ENCODE results near the gene PTPRD.

PTPRD gene

DNA sequence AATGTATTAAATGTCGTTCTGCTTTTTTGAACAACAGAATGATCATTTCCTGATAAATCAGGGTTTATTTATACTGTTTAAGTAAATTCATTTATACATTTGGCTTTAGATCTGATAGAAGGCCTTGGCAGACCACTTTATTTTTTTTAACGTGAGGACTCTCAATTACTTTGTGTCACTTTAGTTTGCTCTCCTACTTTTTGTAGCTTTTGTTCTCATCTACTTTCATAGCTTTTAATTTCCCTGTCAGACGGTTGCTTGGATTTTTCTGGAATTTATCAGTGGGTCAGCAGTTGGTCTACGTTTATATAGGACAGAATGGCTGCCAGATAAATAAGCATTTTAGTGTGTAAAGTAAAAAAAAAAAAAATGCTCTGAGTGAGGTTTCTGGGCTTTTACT, 1910.9 kb downstream of the PTPRD start:
- TF ChIP-seq SIN3A (IDR thresholded peaks at IDR 0.05; ENCODE audit: borderline replicate concordance, insufficient read depth, low read length) (no peak), POLR2AphosphoS5 (IDR thresholded peaks at IDR 0.05; ENCODE audit: low read depth, low read length) (no peak), TAF1 (IDR thresholded peaks at IDR 0.05; ENCODE audit: borderline replicate concordance, insufficient read depth, low read length) (no peak), FOXP2 (optimal IDR thresholded peaks at IDR 0.05; ENCODE audit: borderline replicate concordance, extremely low read depth, extremely low read length, insufficient read depth) (no peak)
- TF ChIP-seq, protein P1, sequence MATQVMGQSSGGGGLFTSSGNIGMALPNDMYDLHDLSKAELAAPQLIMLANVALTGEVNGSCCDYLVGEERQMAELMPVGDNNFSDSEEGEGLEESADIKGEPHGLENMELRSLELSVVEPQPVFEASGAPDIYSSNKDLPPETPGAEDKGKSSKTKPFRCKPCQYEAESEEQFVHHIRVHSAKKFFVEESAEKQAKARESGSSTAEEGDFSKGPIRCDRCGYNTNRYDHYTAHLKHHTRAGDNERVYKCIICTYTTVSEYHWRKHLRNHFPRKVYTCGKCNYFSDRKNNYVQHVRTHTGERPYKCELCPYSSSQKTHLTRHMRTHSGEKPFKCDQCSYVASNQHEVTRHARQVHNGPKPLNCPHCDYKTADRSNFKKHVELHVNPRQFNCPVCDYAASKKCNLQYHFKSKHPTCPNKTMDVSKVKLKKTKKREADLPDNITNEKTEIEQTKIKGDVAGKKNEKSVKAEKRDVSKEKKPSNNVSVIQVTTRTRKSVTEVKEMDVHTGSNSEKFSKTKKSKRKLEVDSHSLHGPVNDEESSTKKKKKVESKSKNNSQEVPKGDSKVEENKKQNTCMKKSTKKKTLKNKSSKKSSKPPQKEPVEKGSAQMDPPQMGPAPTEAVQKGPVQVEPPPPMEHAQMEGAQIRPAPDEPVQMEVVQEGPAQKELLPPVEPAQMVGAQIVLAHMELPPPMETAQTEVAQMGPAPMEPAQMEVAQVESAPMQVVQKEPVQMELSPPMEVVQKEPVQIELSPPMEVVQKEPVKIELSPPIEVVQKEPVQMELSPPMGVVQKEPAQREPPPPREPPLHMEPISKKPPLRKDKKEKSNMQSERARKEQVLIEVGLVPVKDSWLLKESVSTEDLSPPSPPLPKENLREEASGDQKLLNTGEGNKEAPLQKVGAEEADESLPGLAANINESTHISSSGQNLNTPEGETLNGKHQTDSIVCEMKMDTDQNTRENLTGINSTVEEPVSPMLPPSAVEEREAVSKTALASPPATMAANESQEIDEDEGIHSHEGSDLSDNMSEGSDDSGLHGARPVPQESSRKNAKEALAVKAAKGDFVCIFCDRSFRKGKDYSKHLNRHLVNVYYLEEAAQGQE (IDR thresholded peaks at IDR 0.05; ENCODE audit: insufficient read depth in 1 of 2, low read depth in 2 of 2, low read length in 2 of 2): no peak

DNA sequence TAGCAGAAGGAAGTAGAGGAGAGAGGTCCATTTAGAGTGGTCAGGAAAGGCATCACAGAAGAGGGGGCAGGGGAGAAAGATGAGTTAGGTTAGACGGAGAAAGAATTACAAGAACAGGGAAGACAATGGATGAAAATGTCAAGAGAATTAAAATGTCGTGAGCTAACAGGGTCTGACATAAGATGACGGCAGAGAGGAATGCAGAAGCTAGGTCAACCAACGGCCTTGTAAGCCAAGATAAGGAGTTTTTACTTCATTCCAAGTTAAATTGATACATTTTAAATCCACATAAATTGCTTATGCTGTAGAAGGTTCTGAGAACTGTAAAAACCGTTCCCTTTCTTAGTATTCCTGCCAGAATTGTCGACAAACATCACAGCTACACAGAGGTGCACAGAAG, 1916.3 kb downstream of the PTPRD start:
- TF ChIP-seq SIN3A (IDR thresholded peaks at IDR 0.05; ENCODE audit: borderline replicate concordance, insufficient read depth, low read length): no peak
- TF ChIP-seq TAF1 (IDR thresholded peaks at IDR 0.05; ENCODE audit: borderline replicate concordance, insufficient read depth, low read length): no peak
- TF ChIP-seq POLR2AphosphoS5 (IDR thresholded peaks at IDR 0.05; ENCODE audit: low read depth, low read length): no peak
- TF ChIP-seq, protein P1 (IDR thresholded peaks at IDR 0.05; ENCODE audit: insufficient read depth in 1 of 2, low read depth in 2 of 2, low read length in 2 of 2): no peak

GRCh38 chr9:8694983-8695588, 1917.7 kb downstream of the PTPRD start:
- TF ChIP-seq SIN3A (IDR thresholded peaks at IDR 0.05; ENCODE audit: borderline replicate concordance, insufficient read depth, low read length) (no peak), POLR2AphosphoS5 (IDR thresholded peaks at IDR 0.05; ENCODE audit: low read depth, low read length) (no peak), FOXP2 (optimal IDR thresholded peaks at IDR 0.05; ENCODE audit: borderline replicate concordance, extremely low read depth, extremely low read length, insufficient read depth) (no peak), TAF1 (IDR thresholded peaks at IDR 0.05; ENCODE audit: borderline replicate concordance, insufficient read depth, low read length) (no peak)
- TF ChIP-seq, protein P1 (IDR thresholded peaks at IDR 0.05; ENCODE audit: insufficient read depth in 1 of 2, low read depth in 2 of 2, low read length in 2 of 2): no peak

GRCh38 chr9:8693464-8693863, 1919.3 kb downstream of the PTPRD start:
- TF ChIP-seq TAF1 (IDR thresholded peaks at IDR 0.05; ENCODE audit: borderline replicate concordance, insufficient read depth, low read length): no peak
- no peak for TF ChIP-seq POLR2AphosphoS5 (IDR thresholded peaks at IDR 0.05; ENCODE audit: low read depth, low read length)
- no peak for TF ChIP-seq FOXP2 (optimal IDR thresholded peaks at IDR 0.05; ENCODE audit: borderline replicate concordance, extremely low read depth, extremely low read length, insufficient read depth)
- no peak for TF ChIP-seq SIN3A (IDR thresholded peaks at IDR 0.05; ENCODE audit: borderline replicate concordance, insufficient read depth, low read length)
- TF ChIP-seq, protein P1 (IDR thresholded peaks at IDR 0.05; ENCODE audit: insufficient read depth in 1 of 2, low read depth in 2 of 2, low read length in 2 of 2): no peak

DNA sequence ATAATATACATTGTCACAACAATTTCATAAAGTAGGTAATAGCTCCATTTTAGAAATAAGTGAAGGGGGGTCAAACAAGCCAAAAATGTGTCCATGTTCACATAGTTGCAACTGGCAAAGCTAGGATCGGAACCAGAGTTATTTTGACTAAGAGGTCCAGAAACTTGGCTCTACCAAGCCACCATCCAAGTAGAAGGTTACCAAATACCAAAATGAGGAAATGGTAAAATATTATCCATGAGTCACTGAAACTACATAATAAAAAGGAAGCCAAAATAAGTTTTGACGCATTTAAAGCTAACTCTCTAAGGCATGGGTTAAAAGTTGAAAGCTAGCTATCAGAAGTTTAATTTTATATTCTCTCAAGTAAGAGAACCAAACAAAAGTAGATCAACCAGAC, 1926.3 kb downstream of the PTPRD start:
- no peak for TF ChIP-seq SIN3A (IDR thresholded peaks at IDR 0.05; ENCODE audit: borderline replicate concordance, insufficient read depth, low read length)
- TF ChIP-seq, protein P1 (IDR thresholded peaks at IDR 0.05; ENCODE audit: insufficient read depth in 1 of 2, low read depth in 2 of 2, low read length in 2 of 2): no peak
- TF ChIP-seq POLR2AphosphoS5 (IDR thresholded peaks at IDR 0.05; ENCODE audit: low read depth, low read length): no peak
- TF ChIP-seq TAF1 (IDR thresholded peaks at IDR 0.05; ENCODE audit: borderline replicate concordance, insufficient read depth, low read length): no peak
- no peak for TF ChIP-seq FOXP2 (optimal IDR thresholded peaks at IDR 0.05; ENCODE audit: borderline replicate concordance, extremely low read depth, extremely low read length, insufficient read depth)

All from PFSK-1 (cell line).